HG03354 (cell line): Measurements from ENCODE around the gene CTF1.
"Not testable (repeated sequence)": the region's sequence is repeated elsewhere in the genome, so short reads cannot be mapped to it uniquely, and the experiment has no call there.

Experiments used
- ATAC-seq: cut with Tn5 transposase; IDR thresholded peaks from one replicate; pipeline ENCODE4 v1.9.1; 2021; ENCODE audit warnings: mild to moderate bottlenecking; ENCODE audit not compliant: unreplicated experiment, poor library complexity, severe bottlenecking

The CTF1 gene

GRCh38 chr16:30885196-30885595, 11.2 kb upstream of the CTF1 start:
- no peak for ATAC-seq

- ATAC-seq: no peak
These were observed 10.3 kb upstream of the CTF1 start for GRCh38 chr16:30886145-30886544.

GRCh38 chr16:30887927-30888326, 8.5 kb upstream of the CTF1 start:
- no peak for ATAC-seq

- no peak for ATAC-seq
These were observed 7.4 kb upstream of the CTF1 start for GRCh38 chr16:30888856-30889499.

GRCh38 chr16:30889721-30890120, 6.7 kb upstream of the CTF1 start:
- ATAC-seq: no peak

- not testable (repeated sequence) for ATAC-seq
These were observed 5.2 kb upstream of the CTF1 start for GRCh38 chr16:30891043-30891823.

GRCh38 chr16:30892670-30893416, 3.6 kb upstream of the CTF1 start:
- ATAC-seq: no peak

GRCh38 chr16:30893417-30893743, 3.0 kb upstream of the CTF1 start:
- ATAC-seq: peak; percentile 7

GRCh38 chr16:30893744-30894539, 2.5 kb upstream of the CTF1 start, which contains the start of gene BCL7C:
TSS of gene BCL7C (minus strand) at chr16:30894077. CDS start at chr16:30893944, 133 bp downstream.
- peak; percentile 73 for ATAC-seq

- no peak for ATAC-seq
These were observed 1.7 kb upstream of the CTF1 start for GRCh38 chr16:30894540-30895368.

GRCh38 chr16:30895627-30896260, 670 bp upstream of the CTF1 start:
- no peak for ATAC-seq

GRCh38 chr16:30896889-30897733, 697 bp downstream of the CTF1 start:
- peak; percentile 55 for ATAC-seq

- no peak for ATAC-seq
These were observed 3.4 kb downstream of the CTF1 start for GRCh38 chr16:30899794-30900193.

GRCh38 chr16:30900588-30900987, 4.2 kb downstream of the CTF1 start:
- ATAC-seq: no peak

GRCh38 chr16:30901201-30902028, 5.0 kb downstream of the CTF1 start:
- ATAC-seq: no peak

- peak; percentile 65 for ATAC-seq
These were observed 5.9 kb downstream of the CTF1 start for GRCh38 chr16:30902029-30902972.
